MM.1S (cell line): ENCODE results near the gene USP25.

Experiments used
- EZH2 ChIP-seq: fragments of 300-600 bp; sonication (generic); optimal IDR thresholded peaks from 2 replicates; pipeline ENCODE3; 2017; ENCODE audit warnings: low read depth, mild to moderate bottlenecking, antibody characterized with exemption, low read length, mixed read lengths
- EZH2phosphoT487 ChIP-seq: fragments of 300-600 bp; sonication (generic); IDR thresholded peaks from 2 replicates; pipeline ENCODE4 v1.6.1; 2018; ENCODE audit warnings: antibody characterized with exemption, low read length
- TF ChIP-seq, protein P1 (sequence below): fragments of 300-600 bp; sonication (generic); IDR thresholded peaks from 2 replicates; pipeline ENCODE4 v1.5.1; 2016; ENCODE audit warnings: antibody characterized with exemption, low read length, mixed read lengths

GRCh38 chr21:15837645-15838044 lies 107.9 kb downstream of the USP25 start:
- TF ChIP-seq EZH2phosphoT487 (no peak), EZH2 (no peak)
- TF ChIP-seq, protein P1, sequence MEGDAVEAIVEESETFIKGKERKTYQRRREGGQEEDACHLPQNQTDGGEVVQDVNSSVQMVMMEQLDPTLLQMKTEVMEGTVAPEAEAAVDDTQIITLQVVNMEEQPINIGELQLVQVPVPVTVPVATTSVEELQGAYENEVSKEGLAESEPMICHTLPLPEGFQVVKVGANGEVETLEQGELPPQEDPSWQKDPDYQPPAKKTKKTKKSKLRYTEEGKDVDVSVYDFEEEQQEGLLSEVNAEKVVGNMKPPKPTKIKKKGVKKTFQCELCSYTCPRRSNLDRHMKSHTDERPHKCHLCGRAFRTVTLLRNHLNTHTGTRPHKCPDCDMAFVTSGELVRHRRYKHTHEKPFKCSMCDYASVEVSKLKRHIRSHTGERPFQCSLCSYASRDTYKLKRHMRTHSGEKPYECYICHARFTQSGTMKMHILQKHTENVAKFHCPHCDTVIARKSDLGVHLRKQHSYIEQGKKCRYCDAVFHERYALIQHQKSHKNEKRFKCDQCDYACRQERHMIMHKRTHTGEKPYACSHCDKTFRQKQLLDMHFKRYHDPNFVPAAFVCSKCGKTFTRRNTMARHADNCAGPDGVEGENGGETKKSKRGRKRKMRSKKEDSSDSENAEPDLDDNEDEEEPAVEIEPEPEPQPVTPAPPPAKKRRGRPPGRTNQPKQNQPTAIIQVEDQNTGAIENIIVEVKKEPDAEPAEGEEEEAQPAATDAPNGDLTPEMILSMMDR = no peak
